GM12874 (cell line): ENCODE data around the gene MSI2.

ENCODE experiments used
- TF ChIP-seq, protein P1 (sequence below): IDR thresholded peaks from 2 replicates; pipeline ENCODE4 v1.5.1; 2011; ENCODE audit warnings: low read depth, mild to moderate bottlenecking, control low read depth, low read length, moderate library complexity; ENCODE audit not compliant: insufficient read depth

The MSI2 gene

DNA sequence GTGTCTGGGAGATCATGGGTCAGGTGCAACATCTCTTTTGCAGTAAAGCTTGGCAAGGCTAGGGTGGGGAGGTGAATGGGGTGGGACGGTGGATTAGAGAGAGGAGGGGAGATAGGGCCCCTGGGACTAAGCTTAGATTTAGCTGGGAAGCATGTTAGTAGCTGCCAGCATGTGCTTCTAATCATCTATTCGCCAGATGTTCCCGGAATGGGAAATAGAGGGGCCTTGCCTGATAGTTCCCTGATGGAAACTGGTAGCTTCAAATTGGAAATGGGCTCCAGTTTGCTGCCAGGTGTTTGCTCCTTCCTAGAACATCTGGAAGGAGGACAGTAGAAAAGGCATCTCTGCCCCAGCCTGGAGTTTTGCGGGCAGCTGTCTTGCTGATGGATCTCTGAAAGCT lies 312.7 kb downstream of the MSI2 start:
- TF ChIP-seq, protein P1, sequence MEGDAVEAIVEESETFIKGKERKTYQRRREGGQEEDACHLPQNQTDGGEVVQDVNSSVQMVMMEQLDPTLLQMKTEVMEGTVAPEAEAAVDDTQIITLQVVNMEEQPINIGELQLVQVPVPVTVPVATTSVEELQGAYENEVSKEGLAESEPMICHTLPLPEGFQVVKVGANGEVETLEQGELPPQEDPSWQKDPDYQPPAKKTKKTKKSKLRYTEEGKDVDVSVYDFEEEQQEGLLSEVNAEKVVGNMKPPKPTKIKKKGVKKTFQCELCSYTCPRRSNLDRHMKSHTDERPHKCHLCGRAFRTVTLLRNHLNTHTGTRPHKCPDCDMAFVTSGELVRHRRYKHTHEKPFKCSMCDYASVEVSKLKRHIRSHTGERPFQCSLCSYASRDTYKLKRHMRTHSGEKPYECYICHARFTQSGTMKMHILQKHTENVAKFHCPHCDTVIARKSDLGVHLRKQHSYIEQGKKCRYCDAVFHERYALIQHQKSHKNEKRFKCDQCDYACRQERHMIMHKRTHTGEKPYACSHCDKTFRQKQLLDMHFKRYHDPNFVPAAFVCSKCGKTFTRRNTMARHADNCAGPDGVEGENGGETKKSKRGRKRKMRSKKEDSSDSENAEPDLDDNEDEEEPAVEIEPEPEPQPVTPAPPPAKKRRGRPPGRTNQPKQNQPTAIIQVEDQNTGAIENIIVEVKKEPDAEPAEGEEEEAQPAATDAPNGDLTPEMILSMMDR: no peak

DNA sequence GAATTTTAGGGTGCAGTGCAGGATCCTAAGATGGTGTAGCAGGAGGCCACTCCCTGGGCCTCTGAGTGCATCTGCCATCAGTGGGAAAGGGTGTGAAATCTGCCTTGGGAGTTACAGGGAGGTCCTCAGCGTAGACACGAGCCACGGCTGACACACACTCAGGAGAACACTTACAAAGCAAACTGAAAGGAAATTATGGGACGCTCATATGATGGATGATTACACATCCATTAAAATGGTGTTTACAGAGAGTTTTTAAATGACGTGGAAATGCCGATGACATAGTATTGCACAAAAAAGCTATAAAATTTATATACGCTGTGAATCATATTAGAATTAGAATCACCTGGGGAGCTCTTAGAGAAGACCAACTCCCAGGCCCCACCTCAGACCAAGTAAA lies 313.5 kb downstream of the MSI2 start:
- TF ChIP-seq, protein P1: no peak

- TF ChIP-seq, protein P1: no peak
Observed at GRCh38 chr17:57570724-57571344, 314.5 kb downstream of the MSI2 start.

GRCh38 chr17:57572062-57572461 lies 315.7 kb downstream of the MSI2 start:
- TF ChIP-seq, protein P1: no peak

DNA sequence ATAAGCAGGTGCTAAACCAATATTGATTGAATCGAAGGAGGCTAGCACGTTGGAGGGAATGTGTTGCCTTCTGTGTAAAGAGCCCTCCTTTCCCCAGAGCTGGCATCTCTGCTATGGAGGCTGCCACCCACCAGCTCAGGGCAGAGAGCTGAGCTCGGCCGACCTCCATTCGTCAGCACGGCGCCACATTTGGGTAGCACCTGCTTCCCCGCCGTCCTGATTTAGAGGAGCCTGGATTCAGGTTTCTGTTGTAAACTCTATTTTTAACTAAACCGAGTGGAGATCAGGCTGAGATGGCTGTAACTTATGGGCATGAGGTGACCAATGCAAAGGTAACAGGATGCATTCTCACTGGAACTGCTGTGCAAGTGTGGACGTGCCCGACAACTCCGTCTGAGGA lies 316.3 kb downstream of the MSI2 start:
- TF ChIP-seq, protein P1: no peak

DNA sequence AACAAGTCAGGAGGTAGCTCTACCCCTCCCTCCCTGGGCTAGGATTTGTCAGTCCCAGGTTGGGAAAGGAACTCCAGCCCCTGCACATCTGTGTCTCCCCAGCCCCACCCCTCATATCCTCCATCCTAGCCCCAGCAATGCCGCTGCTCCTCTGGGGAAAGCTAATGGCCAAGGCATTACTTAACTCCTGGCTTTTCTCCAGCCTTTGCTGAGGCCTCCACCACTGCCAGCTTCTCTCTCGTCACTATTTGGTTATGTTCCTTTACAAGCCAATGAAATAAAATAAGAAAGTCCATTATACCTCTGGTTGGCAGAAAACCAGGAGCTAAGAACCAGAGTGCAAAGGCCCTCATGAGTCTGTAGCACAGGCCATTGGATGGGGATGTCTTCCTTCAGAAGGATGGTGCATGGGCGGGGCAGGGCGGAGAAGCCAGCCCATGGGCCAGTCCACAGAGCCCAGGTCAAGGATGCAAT lies 317.8 kb downstream of the MSI2 start:
- TF ChIP-seq, protein P1: no peak

GRCh38 chr17:57576744-57577143 lies 320.4 kb downstream of the MSI2 start:
- TF ChIP-seq, protein P1: no peak
